Measurements from ENCODE around the gene SORD.
"Not testable (repeated sequence)": the region's sequence is repeated elsewhere in the genome, so short reads cannot be mapped to it uniquely, and the experiment has no call there.

GRCh38 chr15:45025627-45026026 is 2.6 kb downstream of the SORD start:
- not testable (repeated sequence) for TF ChIP-seq CTCF, POLR2A, EP300 (IDR thresholded peaks at IDR 0.05)
